Pancreas (tissue), 10 donors: Measurements from ENCODE around the gene TENM4. TPM values are rescaled to one million over a fixed set of nuclear protein-coding genes. Genes with fewer than 3 reads are reported as not detected.

Source experiments
- ATAC-seq, 4 donors: fragments of 200-7000 bp; cut with Tn5 transposase; one replicate each; pipeline versions ENCODE4 v1.8.0 to v1.9.1; 2020; ENCODE audit warnings: mild to moderate bottlenecking in 4 of 4, moderate library complexity in 4 of 4
- DNase-seq, 6 donors: peaks; one replicate each; pipeline ENCODE4 v3.0.0-alpha.2; 2020
- FAIRE-seq: peaks from 2 replicates; lab custom pipeline; 2012; peaks lifted over from hg19 to GRCh38; lab: Jason Lieb, UNC
- H3K27ac ChIP-seq, 4 donors: fragments of 200-600 bp; sonication (generic); 1 replicate in 3 of 4; 2 replicates in 1 of 4; pipeline versions ENCODE4 v1.5.0 to v1.8.0; 2020
- H3K27me3 ChIP-seq, 4 donors: fragments of 200-600 bp; one replicate each; pipeline ENCODE4 v1.8.0; 2021
- H3K36me3 ChIP-seq, 3 donors: fragments of 200-600 bp; sonication (generic) in 1 of 3; one replicate each; pipeline versions ENCODE4 v1.5.0 to v1.8.0; 2020 to 2021
- H3K4me1 ChIP-seq, 3 donors: fragments of 200-600 bp; one replicate each; pipeline ENCODE4 v1.8.0; 2021
- H3K4me3 ChIP-seq, 4 donors: fragments of 200-600 bp; sonication (generic) in 2 of 4; one replicate each; pipeline versions ENCODE4 v1.5.0 to v1.8.0; 2020 to 2021
- H3K9me3 ChIP-seq, 4 donors: fragments of 200-600 bp; one replicate each; pipeline ENCODE4 v1.8.0; 2021
- WGBS, 2 donors: extraction: QIAGEN DNeasy Blood & Tissue Kit; methylation state at CpG; one replicate each; pipeline ENCODE4 v1.1.7; 2013; 5-methylcytosine and 5-hydroxymethylcytosine counted together
- intact Hi-C, 3 donors: fragments of 100-400 bp; cut with DNase I; formaldehyde crosslinking; loops; one replicate each; pipeline versions ENCODE4 v1.11.1 to v1.14.2; 2022
- polyA plus RNA-seq, 2 donors: library from polyadenylated mRNA; stranded (reverse); fragments of 200-250 nt; gene quantifications; one replicate each; pipeline ENCODE4 v1.2.3, GENCODE V29; 2013
- total RNA-seq, 6 donors: library from RNA; stranded (reverse); fragmentation: NEBNext Ultra II Directional in 4 of 6; extraction: Animal tissue kit (Norgen Biotek cat#: 25700) in 4 of 6; gene quantifications; one replicate each; pipeline versions ENCODE4 v1.2.1 to v1.2.4, GENCODE V29; 2021 to 2023
- TF ChIP-seq, protein P1 (sequence below), 4 donors: fragments of 200-600 bp; sonication (generic) in 3 of 4; IDR thresholded peaks; one replicate each; pipeline versions ENCODE4 v1.5.0 to v1.8.0; 2021; ENCODE audit warnings: antibody characterized with exemption in 4 of 4
- donor health status: healthy with polysubstance abuse.
- donor health status: DM: no; HTN: no; CAD: no; lungs with moderate emphysema.
- donor health status: DM: no; HTN: no; CAD: no.
- donor health status: control.
- donor health status: control.
- donor health status: Bipolar disorder and iron deficiency.
- donor health status: DM: yes; HTN: yes; CAD: no.
- donor health status: DM: no; HTN: no; CAD: no.
- donor health status: DM: no; HTN: no; CAD: no.
- donor health status: DM: yes; HTN: yes; CAD: no.

Gene TENM4
- total and polyA plus RNA-seq, 8 donors: 0.37 to 6.8 (median 1.3) TPM

DNA sequence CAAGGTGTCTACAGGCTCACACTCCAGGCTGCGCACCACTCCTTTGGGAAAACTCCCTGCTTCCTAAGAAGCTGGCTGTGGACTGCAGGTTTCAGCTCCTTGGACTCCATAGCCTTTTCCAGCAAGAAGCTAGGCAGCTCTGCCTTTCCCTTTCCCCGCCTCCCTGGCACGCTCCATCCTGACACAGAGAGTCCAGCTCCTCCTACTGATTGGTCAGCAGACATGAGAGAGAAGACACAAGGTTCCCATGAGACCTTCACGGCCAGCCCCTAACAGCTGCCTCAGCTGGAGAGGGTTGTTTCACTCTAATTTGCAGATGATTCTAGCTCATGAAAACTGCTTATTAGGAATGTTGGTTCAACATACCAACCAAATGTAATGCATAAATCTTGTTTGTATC is 27.6 kb downstream of the TENM4 start:
- Histone ChIP-seq H3K27ac (no peak overlapping the region), H3K4me3 (no peak overlapping the region), H3K4me1 (no peaks in the 10 kb centered on the region), H3K27me3 (no peaks in the 10 kb centered on the region), H3K9me3 (no peaks in the 10 kb centered on the region), H3K36me3 (no peaks in the 10 kb centered on the region)
- WGBS, 2 donors: 36 to 46% methylated on average over 4 of the region's 4 CpGs
- intact Hi-C loops: no loop called here
- TF ChIP-seq, protein P1, sequence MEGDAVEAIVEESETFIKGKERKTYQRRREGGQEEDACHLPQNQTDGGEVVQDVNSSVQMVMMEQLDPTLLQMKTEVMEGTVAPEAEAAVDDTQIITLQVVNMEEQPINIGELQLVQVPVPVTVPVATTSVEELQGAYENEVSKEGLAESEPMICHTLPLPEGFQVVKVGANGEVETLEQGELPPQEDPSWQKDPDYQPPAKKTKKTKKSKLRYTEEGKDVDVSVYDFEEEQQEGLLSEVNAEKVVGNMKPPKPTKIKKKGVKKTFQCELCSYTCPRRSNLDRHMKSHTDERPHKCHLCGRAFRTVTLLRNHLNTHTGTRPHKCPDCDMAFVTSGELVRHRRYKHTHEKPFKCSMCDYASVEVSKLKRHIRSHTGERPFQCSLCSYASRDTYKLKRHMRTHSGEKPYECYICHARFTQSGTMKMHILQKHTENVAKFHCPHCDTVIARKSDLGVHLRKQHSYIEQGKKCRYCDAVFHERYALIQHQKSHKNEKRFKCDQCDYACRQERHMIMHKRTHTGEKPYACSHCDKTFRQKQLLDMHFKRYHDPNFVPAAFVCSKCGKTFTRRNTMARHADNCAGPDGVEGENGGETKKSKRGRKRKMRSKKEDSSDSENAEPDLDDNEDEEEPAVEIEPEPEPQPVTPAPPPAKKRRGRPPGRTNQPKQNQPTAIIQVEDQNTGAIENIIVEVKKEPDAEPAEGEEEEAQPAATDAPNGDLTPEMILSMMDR (IDR thresholded peaks at IDR 0.05): no peak
- FAIRE-seq: no peak
- ATAC-seq: peak in 3 of 4 donors; percentile 78 to 86 (median 83)
- peak in 5 of 6 donors; percentile 35 to 53 (median 38) for DNase-seq

DNA sequence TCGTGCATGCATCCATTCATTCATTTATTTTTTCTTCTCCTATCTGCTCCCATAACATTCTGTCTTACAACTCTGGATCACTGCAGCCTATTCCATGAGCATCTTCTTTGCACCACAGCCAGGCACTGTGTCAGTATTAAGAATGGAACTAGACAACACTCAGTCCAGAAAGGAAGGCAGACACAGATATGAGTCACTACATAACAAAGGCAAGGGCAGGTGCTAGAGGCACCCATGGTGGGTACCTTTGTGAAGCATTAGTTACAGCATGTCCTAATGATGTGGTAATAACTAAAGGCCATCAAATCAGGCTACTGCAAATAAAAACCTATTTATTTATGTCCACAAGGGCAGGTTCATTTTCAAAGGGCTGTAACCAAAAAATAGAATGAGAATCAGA is 28.1 kb downstream of the TENM4 start:
- no peaks in the 10 kb centered on the region for H3K4me1 ChIP-seq
- ATAC-seq (no peak), DNase-seq (no peak), FAIRE-seq (no peak)
- no peaks in the 10 kb centered on the region for H3K27me3 ChIP-seq
- no peak overlapping the region for H3K4me3 ChIP-seq
- H3K9me3 ChIP-seq: no peaks in the 10 kb centered on the region
- WGBS, 2 donors: 60 to 65% methylated on average over 1 of the region's 1 CpG
- intact Hi-C loops: no loop called here
- no peak overlapping the region for H3K27ac ChIP-seq
- TF ChIP-seq, protein P1 (IDR thresholded peaks at IDR 0.05): no peak
- no peaks in the 10 kb centered on the region for H3K36me3 ChIP-seq

DNA sequence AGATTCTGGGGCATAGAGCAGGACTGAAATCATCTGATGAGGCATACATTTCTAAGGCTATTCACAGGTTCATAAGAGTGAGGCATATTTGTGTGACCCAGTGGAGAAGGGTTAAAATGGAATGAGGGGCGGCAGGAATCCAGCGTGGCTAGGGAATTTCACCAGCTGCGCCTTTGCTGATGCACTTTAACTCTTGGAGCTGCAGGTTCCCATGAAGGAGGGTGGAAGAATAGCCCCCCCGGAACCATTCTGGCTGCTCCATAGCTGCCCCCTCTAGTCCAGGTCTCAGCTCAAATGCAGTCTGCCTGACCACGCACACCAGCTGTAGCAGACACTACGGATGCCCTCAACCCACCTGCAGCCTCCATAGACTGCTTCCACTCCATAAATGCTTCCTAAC is 31.5 kb downstream of the TENM4 start:
- ATAC-seq: no peak
- Histone ChIP-seq H3K9me3 (no peaks in the 10 kb centered on the region), H3K27ac (no peak overlapping the region), H3K4me3 (no peak overlapping the region), H3K4me1 (no peaks in the 10 kb centered on the region), H3K27me3 (no peaks in the 10 kb centered on the region), H3K36me3 (no peaks in the 10 kb centered on the region)
- intact Hi-C loops: no loop called here
- no peak for DNase-seq
- TF ChIP-seq, protein P1 (IDR thresholded peaks at IDR 0.05): no peak
- 51 to 53% methylated on average over 6 of the region's 6 CpGs for WGBS, 2 donors
- no peak for FAIRE-seq

DNA sequence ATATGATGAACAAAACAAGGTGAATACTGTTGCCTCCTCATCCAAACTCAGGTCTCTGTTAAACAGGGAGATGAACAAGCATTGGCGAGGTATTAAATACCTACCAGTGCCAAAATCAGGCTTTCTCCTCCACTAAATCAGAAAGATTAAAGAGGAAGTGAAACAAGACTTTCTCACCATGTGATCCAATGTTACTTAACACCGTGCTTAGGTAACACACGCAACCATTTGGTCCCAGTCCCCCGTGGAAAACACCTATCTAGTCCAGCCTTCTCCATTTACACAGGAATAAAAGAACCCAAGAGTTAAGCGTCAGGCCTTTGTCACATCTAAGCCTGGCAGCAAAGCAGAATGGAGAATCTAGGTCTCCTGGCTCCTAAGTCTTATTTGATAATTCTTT is 34.5 kb downstream of the TENM4 start:
- FAIRE-seq: no peak
- no peaks in the 10 kb centered on the region for H3K9me3 ChIP-seq
- TF ChIP-seq, protein P1 (IDR thresholded peaks at IDR 0.05): no peak
- intact Hi-C loops: no loop called here
- H3K27me3 ChIP-seq: no peaks in the 10 kb centered on the region
- DNase-seq: no peak
- H3K36me3 ChIP-seq: no peaks in the 10 kb centered on the region
- 64 to 71% methylated on average over 5 of the region's 5 CpGs for WGBS, 2 donors
- no peak for ATAC-seq
- no peaks in the 10 kb centered on the region for H3K4me1 ChIP-seq
- no peak overlapping the region for H3K27ac ChIP-seq
- H3K4me3 ChIP-seq: no peak overlapping the region

DNA sequence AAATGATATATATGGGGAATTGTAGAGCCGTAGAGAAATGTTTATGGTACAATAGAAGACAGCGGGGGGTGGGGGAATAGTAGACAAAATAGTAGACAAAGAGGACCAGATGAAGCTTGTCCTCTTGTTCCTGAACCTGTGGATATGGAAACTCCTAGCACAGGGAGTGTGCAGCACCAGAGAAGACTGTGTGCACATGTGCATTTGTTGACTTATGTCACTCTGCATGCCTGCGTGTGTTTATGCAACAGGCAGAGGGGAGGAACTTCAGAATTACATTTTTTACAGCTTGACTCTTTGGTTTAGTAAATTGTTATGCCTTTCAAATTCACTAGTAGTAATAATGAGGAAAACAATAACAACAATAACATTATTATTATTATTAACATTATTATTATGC is 36.0 kb downstream of the TENM4 start:
- Histone ChIP-seq H3K4me3 (no peak overlapping the region), H3K36me3 (no peaks in the 10 kb centered on the region), H3K27me3 (no peaks in the 10 kb centered on the region), H3K27ac (no peak overlapping the region), H3K4me1 (no peaks in the 10 kb centered on the region), H3K9me3 (no peaks in the 10 kb centered on the region)
- FAIRE-seq (no peak), ATAC-seq (no peak), DNase-seq (no peak)
- intact Hi-C loops: no loop called here
- TF ChIP-seq, protein P1 (IDR thresholded peaks at IDR 0.05): no peak
- WGBS, 2 donors: 47 to 56% methylated on average over 3 of the region's 3 CpGs
